Left renal cortex interstitium (tissue), 4 donors: ENCODE measurements around the gene ZNF169. TPM values are rescaled to one million over a fixed set of nuclear protein-coding genes. Genes with fewer than 3 reads are reported as not detected.
"Not testable (repeated sequence)": the region's sequence is repeated elsewhere in the genome, so short reads cannot be mapped to it uniquely, and the experiment has no call there.

Source experiments
- DNase-seq, 4 donors: peaks; one replicate each; pipeline ENCODE4 v3.0.0-alpha.2; 2013; ENCODE audit warnings: low read depth in 4 of 4, low spot score in 2 of 4, missing footprints in 1 of 4
- polyA plus RNA-seq, 4 donors: library from polyadenylated mRNA; unstranded; fragments of 120-200 nt; gene quantifications; one replicate each; pipeline ENCODE4 v1.2.1, GENCODE V29; 2013; ENCODE audit not compliant: insufficient read length in 4 of 4

ZNF169 gene
- polyA plus RNA-seq, 4 donors = 4.3 to 12.9 (median 8.4) TPM

GRCh38 chr9:94281101-94281500, 22.0 kb downstream of the ZNF169 start:
- DNase-seq = no peak

GRCh38 chr9:94286116-94286515, 27.0 kb downstream of the ZNF169 start:
- no peak for DNase-seq

GRCh38 chr9:94287877-94288513, 28.9 kb downstream of the ZNF169 start:
- no peak for DNase-seq

- DNase-seq = no peak
Measured at GRCh38 chr9:94289691-94290090, 30.6 kb downstream of the ZNF169 start.

- no peak for DNase-seq
Measured at GRCh38 chr9:94298949-94299599, 40.0 kb downstream of the ZNF169 start.

- no peak for DNase-seq
Measured at GRCh38 chr9:94300470-94301301, 41.6 kb downstream of the ZNF169 start.

- no peak for DNase-seq
Measured at GRCh38 chr9:94301583-94301982, 42.5 kb downstream of the ZNF169 start.

- DNase-seq = no peak
Measured at GRCh38 chr9:94302426-94302825, 43.3 kb downstream of the ZNF169 start.

- no peak for DNase-seq
Measured at GRCh38 chr9:94303321-94303720, 44.2 kb downstream of the ZNF169 start.

GRCh38 chr9:94315034-94315984, 56.2 kb downstream of the ZNF169 start:
- not testable (repeated sequence) for DNase-seq

GRCh38 chr9:94316236-94316635, 57.1 kb downstream of the ZNF169 start:
- DNase-seq = not testable (repeated sequence)

GRCh38 chr9:94317949-94318657, 59.0 kb downstream of the ZNF169 start:
- not testable (repeated sequence) for DNase-seq

GRCh38 chr9:94322342-94322940, 63.3 kb downstream of the ZNF169 start:
- DNase-seq = not testable (repeated sequence)

- not testable (repeated sequence) for DNase-seq
Measured at GRCh38 chr9:94323153-94323798, 64.2 kb downstream of the ZNF169 start.

- DNase-seq = not testable (repeated sequence)
Measured at GRCh38 chr9:94325583-94325982, 66.5 kb downstream of the ZNF169 start.

GRCh38 chr9:94328544-94328943, 69.4 kb downstream of the ZNF169 start, which contains the start of gene NUTM2F:
Gene NUTM2F, minus strand, starts transcription at chr9:94328644. Its CDS starts 21 bp downstream, at chr9:94328623.
- DNase-seq = not testable (repeated sequence)

GRCh38 chr9:94336445-94336844, 77.3 kb downstream of the ZNF169 start:
- not testable (repeated sequence) for DNase-seq

GRCh38 chr9:94338723-94339122, 79.6 kb downstream of the ZNF169 start:
- not testable (repeated sequence) for DNase-seq

- not testable (repeated sequence) for DNase-seq
Measured at GRCh38 chr9:94339657-94340056, 80.6 kb downstream of the ZNF169 start.
